GM21786 (cell line): Measurements from ENCODE around the gene ACTR1B.
A peak's percentile ranks its signal among the peaks of the same experiment; 100 is the strongest.
"Not testable (repeated sequence)": the region's sequence is repeated elsewhere in the genome, so short reads cannot be mapped to it uniquely, and the experiment has no call there.

ENCODE experiments used
- ATAC-seq: cut with Tn5 transposase; IDR thresholded peaks from one replicate; pipeline ENCODE4 v1.9.1; 2021; ENCODE audit not compliant: unreplicated experiment

The ACTR1B gene

DNA sequence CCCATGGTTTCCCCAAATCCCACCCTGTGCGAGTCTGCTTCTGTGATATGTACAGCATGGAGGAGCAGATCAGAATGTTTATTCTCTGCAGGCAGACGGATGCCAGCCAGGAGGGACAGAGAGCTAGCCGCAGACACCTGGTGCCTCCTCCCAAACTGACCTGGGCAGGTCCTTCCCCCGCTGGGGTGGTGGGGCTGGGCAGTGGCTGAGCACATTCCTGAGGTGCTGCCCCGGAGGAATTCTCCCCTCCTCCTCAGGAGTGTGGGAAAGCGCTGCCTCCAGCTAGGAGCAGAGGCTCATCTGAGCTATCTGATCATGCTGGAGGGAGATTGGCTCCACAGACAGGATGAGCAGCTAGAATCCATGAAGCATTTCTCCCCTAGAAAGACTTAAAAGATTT is 27.3 kb upstream of the ACTR1B start:
- ATAC-seq: no peak

GRCh38 chr2:97688062-97688827 is 24.4 kb upstream of the ACTR1B start:
- ATAC-seq: peak; percentile 66

DNA sequence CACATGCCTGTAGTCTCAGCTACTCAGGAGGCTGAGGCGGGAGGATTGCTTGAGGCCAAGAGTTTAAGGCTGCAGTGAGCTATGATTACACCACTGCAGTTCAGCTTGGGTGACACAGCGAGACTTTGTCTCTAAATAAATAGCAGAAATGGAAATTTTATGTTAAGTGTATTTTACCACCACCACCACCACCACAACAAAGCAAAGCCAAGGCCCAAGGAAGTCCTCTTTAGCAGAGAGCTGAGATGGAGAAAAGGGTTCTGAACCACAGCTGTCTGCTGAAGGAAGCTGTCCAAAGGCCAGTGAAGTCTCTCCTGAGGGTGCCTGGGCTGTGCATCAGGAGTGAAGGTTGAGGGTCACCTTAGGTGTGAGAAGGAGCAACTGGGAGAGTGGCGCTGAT is 23.4 kb upstream of the ACTR1B start:
- not testable (repeated sequence) for ATAC-seq

GRCh38 chr2:97678298-97678697 is 14.5 kb upstream of the ACTR1B start:
- ATAC-seq: no peak

GRCh38 chr2:97677480-97677879 is 13.6 kb upstream of the ACTR1B start:
- ATAC-seq: no peak

- no peak for ATAC-seq
These were observed 12.8 kb upstream of the ACTR1B start for GRCh38 chr2:97676620-97677019.

- no peak for ATAC-seq
These were observed 11.7 kb upstream of the ACTR1B start for GRCh38 chr2:97675430-97676113.

DNA sequence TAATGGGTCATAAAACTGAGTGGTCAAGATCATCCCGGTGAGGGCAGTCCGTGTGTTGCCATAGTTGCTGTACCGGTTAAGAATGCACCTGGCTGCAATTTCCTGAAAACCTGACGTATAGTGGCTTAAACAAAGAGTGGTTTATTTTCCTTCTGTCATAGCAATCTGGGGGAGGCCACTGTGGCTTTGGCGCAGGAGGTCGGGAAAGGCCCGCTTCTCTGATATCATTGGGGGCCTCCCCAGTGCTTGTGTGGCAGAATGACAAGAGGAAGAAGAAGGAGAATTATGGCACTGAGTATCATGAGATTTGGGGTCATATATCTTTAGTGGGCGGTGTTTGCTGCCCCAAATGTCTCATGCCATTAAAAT is 10.1 kb upstream of the ACTR1B start:
- peak; percentile 72 for ATAC-seq

GRCh38 chr2:97673182-97673914 is 9.5 kb upstream of the ACTR1B start:
- ATAC-seq: no peak

DNA sequence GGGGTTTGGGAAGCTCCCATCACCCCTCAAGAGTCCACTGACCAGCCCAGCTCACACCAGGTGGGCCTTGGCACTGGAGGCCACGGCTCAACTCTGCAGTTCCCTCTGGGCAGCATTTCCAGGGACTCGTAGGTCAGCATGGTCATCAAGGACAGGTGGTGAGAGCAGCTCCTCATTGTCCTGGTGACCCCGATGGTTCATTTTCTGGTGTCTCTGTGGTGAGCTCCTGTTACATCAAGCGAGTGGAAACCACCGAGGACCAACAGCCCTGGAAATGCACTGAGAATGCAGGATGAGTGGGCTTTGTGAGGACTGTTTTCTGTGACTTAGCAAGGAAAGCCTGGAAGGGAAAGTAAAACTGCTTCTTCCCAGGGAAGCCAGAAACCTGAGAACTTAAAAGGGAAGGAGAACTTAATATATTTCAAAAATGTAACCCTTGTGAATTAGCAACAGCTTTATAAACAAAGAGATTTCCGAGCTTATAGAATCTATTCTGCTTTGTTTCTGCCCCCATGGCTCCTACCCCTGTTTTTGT is 8.8 kb upstream of the ACTR1B start:
- not testable (repeated sequence) for ATAC-seq

DNA sequence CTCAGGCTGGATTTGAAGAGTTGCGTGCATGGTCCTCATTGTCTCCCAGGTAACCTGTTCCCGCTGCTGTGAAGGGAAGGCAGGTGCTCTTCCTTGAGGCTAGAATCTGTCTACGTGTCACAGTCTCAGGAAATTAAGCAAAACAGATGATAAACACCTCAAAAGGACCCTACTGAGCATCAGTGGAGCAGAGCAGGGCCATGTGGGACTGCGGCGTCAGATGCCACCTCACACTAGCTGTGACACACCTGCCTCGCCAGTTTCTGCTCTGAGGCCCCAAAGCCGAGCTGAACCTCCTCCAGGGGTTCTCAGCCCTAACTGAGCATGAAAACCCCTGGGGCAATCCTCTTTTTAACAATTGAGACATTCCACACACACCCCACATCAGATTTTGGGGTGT is 7.7 kb upstream of the ACTR1B start:
- no peak for ATAC-seq

DNA sequence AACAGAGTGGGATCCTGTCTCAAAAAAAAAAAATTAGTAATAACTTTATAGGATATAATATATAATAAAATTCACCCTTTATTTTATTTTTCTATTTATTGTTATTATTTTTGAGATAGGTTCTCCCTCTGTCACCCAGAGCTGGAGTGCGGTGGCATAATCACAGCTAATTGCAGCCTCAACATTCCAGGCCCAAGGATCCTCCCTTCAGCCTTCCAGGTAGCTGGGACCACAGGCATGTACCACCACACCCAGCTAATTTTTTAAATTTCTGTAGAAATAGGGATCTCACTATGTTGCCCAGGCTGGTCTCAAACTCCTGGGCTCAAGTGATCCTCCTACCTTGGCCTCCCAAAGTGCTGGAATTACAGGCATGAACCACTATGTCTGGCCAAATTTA is 6.6 kb upstream of the ACTR1B start:
- no peak for ATAC-seq

DNA sequence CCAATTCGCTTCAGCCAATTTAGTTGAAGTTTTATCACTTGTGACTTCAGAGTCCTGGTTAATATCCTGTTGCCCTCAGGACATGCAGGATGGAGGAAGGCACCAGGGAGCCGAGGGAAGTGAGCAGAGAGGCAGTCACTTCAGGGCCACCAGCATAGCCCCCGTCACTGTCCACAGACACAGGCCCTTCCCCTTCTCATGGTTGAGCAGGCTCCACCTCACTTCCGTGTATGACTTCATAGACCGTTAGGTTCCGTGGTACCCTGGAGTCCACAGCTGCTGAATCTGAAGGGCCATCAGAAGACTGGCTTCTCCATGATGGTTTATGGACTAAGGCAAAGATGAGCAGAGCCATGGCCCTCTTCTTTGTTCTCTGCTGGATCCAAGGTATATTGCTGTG is 5.6 kb upstream of the ACTR1B start, which contains the start of gene C2orf92:
Gene C2orf92 (plus strand): TSS at position 266 of the 400 bp plus-strand sequence. CDS start 76 bp downstream, at position 342.
- ATAC-seq: no peak

- no peak for ATAC-seq
These were observed 759 bp upstream of the ACTR1B start for GRCh38 chr2:97664636-97664970.

DNA sequence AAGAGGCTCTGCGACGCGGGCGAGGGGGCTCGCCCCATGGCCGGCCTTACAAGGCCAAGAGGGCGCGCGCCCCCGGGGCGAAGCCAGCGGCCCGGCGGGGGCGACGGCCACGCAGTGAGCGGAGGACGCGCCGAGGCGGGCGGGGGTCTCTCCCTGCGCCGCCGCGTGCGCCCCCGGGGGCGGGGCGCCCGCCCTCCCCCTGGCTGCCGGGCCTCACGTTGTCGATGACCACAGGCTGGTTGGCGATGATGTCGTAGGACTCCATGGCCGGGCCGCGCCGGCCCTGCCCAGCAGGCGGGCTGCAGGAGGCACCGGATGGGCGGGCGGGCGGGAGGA is 250 bp downstream of the ACTR1B start:
- ATAC-seq: no peak

GRCh38 chr2:97662895-97663625 is 784 bp downstream of the ACTR1B start:
- peak; percentile 40 for ATAC-seq

DNA sequence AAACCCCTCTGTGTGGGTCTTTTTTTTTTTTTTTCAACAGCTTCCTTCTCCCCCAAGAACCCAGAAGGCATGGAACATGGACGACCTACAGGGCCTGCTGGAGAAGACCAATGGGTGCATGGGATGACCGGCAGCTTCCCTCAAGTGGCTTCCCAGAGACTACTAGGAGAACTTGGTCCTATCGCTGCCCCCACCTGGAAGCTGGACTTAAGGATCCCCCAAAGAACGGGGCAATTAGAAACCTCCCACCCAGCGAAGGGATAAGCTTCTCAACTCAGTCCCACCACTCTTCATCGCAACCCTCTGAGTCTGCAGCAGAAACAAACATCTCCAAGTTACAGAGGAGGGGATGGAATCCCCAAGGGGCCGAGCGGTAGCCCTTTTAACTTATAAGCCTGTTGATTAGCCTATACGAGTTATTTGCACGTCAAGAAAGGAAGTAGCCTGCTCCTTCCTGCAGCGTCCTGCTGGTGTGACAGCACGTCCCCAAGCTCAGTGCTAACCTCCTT is 1.4 kb downstream of the ACTR1B start:
- no peak for ATAC-seq

GRCh38 chr2:97661927-97662326 is 1.9 kb downstream of the ACTR1B start:
- no peak for ATAC-seq

DNA sequence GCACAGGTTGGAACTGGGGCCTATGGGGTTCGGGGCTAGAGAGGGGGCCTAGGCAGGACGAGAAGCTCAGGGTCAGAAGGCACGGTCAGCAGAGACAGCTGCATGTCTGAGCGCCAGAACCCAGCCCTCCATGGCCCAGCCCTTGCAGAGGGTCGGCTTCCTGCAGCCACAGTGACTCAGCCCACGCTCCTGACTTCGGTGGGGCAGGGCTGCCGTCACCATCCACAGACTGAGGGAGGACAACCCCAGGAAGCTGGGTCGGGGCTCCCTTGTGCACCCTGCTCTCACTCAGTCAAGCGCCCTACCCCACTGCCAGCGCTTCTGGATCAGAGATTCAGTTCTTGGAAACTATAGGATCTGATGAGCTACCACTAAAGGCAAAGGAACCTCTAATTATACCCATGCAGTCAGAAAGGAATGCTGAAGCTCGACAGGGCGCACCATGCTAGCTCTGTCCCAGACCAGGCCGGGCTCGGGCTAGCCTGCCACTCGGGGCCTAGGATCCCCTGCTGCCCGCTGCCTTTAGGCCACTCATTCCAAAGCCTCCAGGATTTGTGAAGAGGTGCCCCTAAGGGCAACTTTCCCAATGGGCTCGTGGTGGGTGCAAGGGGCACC is 3.0 kb downstream of the ACTR1B start:
- no peak for ATAC-seq

DNA sequence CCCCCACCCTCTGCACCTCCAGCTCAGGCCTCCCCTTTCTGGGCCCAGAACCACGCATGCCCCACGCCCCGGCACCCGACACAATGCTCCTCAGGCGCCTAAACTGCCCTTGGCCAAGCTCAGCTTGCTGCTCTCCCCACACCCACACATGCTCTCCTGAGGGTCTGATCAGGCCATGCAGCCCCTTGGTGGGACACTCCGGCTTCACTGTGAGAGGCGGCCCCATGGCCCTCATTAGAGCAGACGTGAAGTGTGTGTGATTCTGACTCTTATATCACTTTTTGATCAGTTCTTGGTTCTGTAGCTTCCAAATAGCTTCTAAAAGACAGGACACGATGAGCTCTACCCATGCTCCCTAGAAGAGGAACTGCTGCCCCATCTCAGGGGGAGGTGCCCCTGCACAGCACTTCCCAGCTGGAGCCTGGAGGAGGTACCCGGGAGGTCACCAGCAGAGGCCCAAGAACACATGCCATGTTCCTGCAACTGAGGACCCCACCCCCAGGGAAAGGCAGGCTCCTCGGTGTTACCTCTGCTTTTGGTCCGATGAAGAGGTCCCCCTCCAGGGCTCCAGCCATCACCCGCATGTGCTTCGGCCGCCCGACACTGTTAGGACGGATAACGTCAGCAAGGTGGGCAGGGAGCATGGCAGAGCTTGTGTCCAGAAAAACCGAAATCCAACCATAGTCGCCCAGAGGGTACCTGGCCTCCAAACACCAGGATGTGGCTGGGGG is 3.6 kb downstream of the ACTR1B start:
- no peak for ATAC-seq
